Measurements from ENCODE around the gene BRD7. TPM values are rescaled to one million over a fixed set of nuclear protein-coding genes. Genes with fewer than 3 reads are reported as not detected.

The BRD7 gene
- total and polyA plus RNA-seq, 10 of the 15 experiments (the other 5 are each of a cell fraction or from before 2014, with no cell fraction given): 16.9 to 74.7 (median 52.0) TPM

DNA sequence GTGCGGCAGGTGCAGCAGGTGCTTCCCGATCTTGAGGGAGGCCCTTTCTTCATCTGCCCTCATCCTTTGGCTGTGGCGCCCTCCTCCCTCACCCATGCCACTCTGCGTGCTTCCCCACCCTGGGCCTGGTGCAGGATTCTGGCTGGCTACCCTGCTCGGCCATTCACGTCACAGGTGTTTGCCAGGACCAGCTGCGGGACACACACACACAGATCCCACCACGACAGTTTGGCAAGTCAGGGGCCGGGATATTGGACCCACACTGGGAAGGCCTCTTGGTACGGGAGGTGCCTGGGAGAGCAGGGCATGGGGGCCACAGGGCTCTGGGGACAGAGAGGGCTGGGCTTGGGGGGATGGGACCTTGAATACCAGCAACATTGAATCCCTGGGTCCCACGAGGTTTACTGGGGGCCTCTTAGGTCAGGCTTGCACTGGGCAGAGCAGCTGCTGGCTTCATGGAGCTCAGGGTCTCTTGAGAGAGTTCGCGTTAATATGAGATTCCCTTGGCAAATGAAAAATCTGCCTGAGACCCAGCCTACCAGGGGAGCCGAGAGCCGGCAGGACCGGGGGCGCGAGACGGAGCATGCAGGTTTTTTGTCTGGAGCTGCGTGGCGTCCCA lies 87.3 kb downstream of the BRD7 start:
- CTCF ChIA-PET: interaction anchor here (0.8 to 6.8 kb wide), 8 partner anchors 8 to 525 kb away, joined by 3 to 38 read pairs (median 6); no protein-coding TSS in a partner anchor
- H3K79me2 ChIP-seq (ENCODE audit: control insufficient read depth, insufficient read depth, low read length): peaks cover 93% of the 10 kb centered on the region
- in situ Hi-C loops (cut with MboI): no loop called here
- peak overlapping the region; percentile 43 for H3K9ac ChIP-seq (ENCODE audit: control insufficient read depth, insufficient read depth, low read length)
- peak overlapping the region; percentile 92 for H3K4me2 ChIP-seq (ENCODE audit: control insufficient read depth, insufficient read depth)
- H3K27ac ChIP-seq (ENCODE audit: control insufficient read depth, insufficient read depth): peak overlapping the region; percentile 85
- H4K20me1 ChIP-seq (ENCODE audit: control insufficient read depth, insufficient read depth): no peaks in the 10 kb centered on the region
- peak; percentile 1; the same call in 2 of the 3 replicates for ATAC-seq
- SMC1A ChIA-PET (ENCODE audit: uncharacterized antibody, unreplicated experiment): interaction anchor here (1.1 to 8.9 kb wide), 7 partner anchors 7 to 524 kb away, joined by 3 to 73 read pairs (median 4); partner anchors contain the start of gene ADCY7
- peaks cover 72% of the 10 kb centered on the region for H3K4me1 ChIP-seq (ENCODE audit: control insufficient read depth, insufficient read depth, low read length)
- 24% methylated on average over 21 of the region's 21 CpGs for WGBS (ENCODE audit: insufficient coverage, insufficient replicate concordance, low lambda C conversion rate, missing lambda C conversion rate)
- no peaks in the 10 kb centered on the region for H3K27me3 ChIP-seq (replicated peaks in 1 of 2; ENCODE audit: control insufficient read depth in 2 of 2, insufficient read depth in 2 of 2, low read length in 1 of 2)
- DNase-seq (ENCODE audit: low read depth, low spot score): no peak
- no peak overlapping the region for H2AFZ ChIP-seq (ENCODE audit: control insufficient read depth, low read depth, low read length)
- peaks cover 2 to 4% of the 10 kb centered on the region in 2 experiments for H3K36me3 ChIP-seq (ENCODE audit: control insufficient read depth in 2 of 2, insufficient read depth in 2 of 2, low read length in 1 of 2)
- no peak for FAIRE-seq
- BruUV-seq (replicated peaks): no TSS peak
- intact Hi-C loops (cut with micrococcal nuclease; ENCODE audit: unreplicated experiment): no loop called here
- H3K4me3 ChIP-seq: peak overlapping the region; percentile 59; the same call in 1 of the 2 replicates
- RAD21 ChIA-PET (ENCODE audit: unreplicated experiment): interaction anchor here (0.9 to 2.4 kb wide), 6 partner anchors 8 to 256 kb away, joined by 3 to 24 read pairs (median 4); no protein-coding TSS in a partner anchor
- no peaks in the 10 kb centered on the region; the same call in 1 of the 3 replicates for H3K9me3 ChIP-seq (replicated peaks; ENCODE audit: control insufficient read depth, insufficient read depth, low read length)
- POLR2A ChIA-PET: interaction anchor here (1.1 to 2.4 kb wide), 3 partner anchors 8 to 16 kb away, joined by 3 to 17 read pairs (median 4); partner anchors contain the start of gene ADCY7
- no peak for TF ChIP-seq ASH2L (IDR thresholded peaks at IDR 0.05; ENCODE audit: borderline replicate concordance, low read depth)
- no peak for TF ChIP-seq HCFC1 (IDR thresholded peaks at IDR 0.05; ENCODE audit: low read length)
- no peak for TF ChIP-seq SRF (IDR thresholded peaks at IDR 0.05; ENCODE audit: low read depth in 2 of 2, low read length in 2 of 2)
- no peak for TF ChIP-seq TARDBP (IDR thresholded peaks at IDR 0.05; ENCODE audit: borderline replicate concordance)
- TF ChIP-seq, protein P1, sequence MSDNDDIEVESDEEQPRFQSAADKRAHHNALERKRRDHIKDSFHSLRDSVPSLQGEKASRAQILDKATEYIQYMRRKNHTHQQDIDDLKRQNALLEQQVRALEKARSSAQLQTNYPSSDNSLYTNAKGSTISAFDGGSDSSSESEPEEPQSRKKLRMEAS (IDR thresholded peaks at IDR 0.05; ENCODE audit: low read depth, low read length): no peak
- TF ChIP-seq, protein P2, sequence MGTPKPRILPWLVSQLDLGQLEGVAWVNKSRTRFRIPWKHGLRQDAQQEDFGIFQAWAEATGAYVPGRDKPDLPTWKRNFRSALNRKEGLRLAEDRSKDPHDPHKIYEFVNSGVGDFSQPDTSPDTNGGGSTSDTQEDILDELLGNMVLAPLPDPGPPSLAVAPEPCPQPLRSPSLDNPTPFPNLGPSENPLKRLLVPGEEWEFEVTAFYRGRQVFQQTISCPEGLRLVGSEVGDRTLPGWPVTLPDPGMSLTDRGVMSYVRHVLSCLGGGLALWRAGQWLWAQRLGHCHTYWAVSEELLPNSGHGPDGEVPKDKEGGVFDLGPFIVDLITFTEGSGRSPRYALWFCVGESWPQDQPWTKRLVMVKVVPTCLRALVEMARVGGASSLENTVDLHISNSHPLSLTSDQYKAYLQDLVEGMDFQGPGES (IDR thresholded peaks at IDR 0.05): no peak
- no peak for TF ChIP-seq SUPT20H (IDR thresholded peaks at IDR 0.05; ENCODE audit: borderline replicate concordance, control insufficient read depth, low read depth, low read length)
- TF ChIP-seq ZNF384 (IDR thresholded peaks at IDR 0.05; ENCODE audit: borderline replicate concordance, low read depth, low read length): 0 out of 2 replicates have a peak, but pooled peaks have one; percentile 35
- TF ChIP-seq RFX5 (IDR thresholded peaks at IDR 0.05; ENCODE audit: low read depth, low read length): peak; percentile 33; the same call in 1 of the 2 replicates
- TF ChIP-seq NFYB (IDR thresholded peaks at IDR 0.05; ENCODE audit: insufficient read depth, low read depth, low read length): 0 out of 2 replicates have a peak, but pooled peaks have one; percentile 9
- TF ChIP-seq MYB (IDR thresholded peaks at IDR 0.05; ENCODE audit: borderline replicate concordance, low read depth, low read length): no peak
- no peak for TF ChIP-seq WRNIP1 (IDR thresholded peaks at IDR 0.05; ENCODE audit: borderline replicate concordance, low read depth, low read length)
- no peak for TF ChIP-seq NR2C1 (IDR thresholded peaks at IDR 0.05)
- TF ChIP-seq POU2F2 (IDR thresholded peaks at IDR 0.05; ENCODE audit: borderline replicate concordance, low read depth, low read length): no peak
- 0 out of 2 replicates have a peak, but pooled peaks have one; percentile 4 for TF ChIP-seq SMC3 (IDR thresholded peaks at IDR 0.05; ENCODE audit: borderline replicate concordance, low read length)
- TF ChIP-seq ZSCAN29 (IDR thresholded peaks at IDR 0.05): no peak
- TF ChIP-seq, protein P3, sequence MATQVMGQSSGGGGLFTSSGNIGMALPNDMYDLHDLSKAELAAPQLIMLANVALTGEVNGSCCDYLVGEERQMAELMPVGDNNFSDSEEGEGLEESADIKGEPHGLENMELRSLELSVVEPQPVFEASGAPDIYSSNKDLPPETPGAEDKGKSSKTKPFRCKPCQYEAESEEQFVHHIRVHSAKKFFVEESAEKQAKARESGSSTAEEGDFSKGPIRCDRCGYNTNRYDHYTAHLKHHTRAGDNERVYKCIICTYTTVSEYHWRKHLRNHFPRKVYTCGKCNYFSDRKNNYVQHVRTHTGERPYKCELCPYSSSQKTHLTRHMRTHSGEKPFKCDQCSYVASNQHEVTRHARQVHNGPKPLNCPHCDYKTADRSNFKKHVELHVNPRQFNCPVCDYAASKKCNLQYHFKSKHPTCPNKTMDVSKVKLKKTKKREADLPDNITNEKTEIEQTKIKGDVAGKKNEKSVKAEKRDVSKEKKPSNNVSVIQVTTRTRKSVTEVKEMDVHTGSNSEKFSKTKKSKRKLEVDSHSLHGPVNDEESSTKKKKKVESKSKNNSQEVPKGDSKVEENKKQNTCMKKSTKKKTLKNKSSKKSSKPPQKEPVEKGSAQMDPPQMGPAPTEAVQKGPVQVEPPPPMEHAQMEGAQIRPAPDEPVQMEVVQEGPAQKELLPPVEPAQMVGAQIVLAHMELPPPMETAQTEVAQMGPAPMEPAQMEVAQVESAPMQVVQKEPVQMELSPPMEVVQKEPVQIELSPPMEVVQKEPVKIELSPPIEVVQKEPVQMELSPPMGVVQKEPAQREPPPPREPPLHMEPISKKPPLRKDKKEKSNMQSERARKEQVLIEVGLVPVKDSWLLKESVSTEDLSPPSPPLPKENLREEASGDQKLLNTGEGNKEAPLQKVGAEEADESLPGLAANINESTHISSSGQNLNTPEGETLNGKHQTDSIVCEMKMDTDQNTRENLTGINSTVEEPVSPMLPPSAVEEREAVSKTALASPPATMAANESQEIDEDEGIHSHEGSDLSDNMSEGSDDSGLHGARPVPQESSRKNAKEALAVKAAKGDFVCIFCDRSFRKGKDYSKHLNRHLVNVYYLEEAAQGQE (IDR thresholded peaks at IDR 0.05; ENCODE audit: low read depth, low read length): no peak
- TF ChIP-seq SMAD1 (IDR thresholded peaks at IDR 0.05; ENCODE audit: low read depth, partially characterized antibody): no peak

All from GM12878 (cell line).